Measurements from ENCODE around the gene JAG2. TPM values are rescaled to one million over a fixed set of nuclear protein-coding genes. Genes with fewer than 3 reads are reported as not detected.

The JAG2 gene
- total and polyA plus RNA-seq, 2 experiments from 2014 or later: 12.4 to 30.7 TPM

DNA sequence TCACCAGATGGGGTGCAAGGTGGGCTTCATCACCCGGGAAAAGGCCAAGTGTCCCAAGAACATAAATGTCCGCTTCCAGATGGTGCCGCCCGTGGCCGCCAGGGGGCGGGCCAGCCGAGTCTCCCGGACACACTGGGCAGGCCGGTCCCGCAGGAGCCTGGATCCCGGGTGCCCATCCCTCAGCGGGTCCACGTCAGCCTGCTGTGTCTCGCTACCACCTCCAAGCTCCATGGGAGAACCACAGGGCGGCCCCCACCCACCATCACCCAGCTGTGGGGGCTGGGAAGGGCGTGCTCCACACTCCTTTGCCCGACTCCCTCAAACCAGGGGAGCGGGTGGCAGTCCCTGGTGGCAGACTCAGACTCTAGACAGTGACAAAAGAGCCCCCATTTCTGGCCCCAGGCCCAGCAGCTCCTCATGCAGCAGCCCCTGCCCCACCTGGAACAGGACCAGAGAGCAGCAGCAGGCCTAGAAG, 34.5 kb upstream of the JAG2 start:
- no peak overlapping the region for H3K27ac ChIP-seq
- no peaks in the 10 kb centered on the region for H3K36me3 ChIP-seq
- TF ChIP-seq, protein P1, sequence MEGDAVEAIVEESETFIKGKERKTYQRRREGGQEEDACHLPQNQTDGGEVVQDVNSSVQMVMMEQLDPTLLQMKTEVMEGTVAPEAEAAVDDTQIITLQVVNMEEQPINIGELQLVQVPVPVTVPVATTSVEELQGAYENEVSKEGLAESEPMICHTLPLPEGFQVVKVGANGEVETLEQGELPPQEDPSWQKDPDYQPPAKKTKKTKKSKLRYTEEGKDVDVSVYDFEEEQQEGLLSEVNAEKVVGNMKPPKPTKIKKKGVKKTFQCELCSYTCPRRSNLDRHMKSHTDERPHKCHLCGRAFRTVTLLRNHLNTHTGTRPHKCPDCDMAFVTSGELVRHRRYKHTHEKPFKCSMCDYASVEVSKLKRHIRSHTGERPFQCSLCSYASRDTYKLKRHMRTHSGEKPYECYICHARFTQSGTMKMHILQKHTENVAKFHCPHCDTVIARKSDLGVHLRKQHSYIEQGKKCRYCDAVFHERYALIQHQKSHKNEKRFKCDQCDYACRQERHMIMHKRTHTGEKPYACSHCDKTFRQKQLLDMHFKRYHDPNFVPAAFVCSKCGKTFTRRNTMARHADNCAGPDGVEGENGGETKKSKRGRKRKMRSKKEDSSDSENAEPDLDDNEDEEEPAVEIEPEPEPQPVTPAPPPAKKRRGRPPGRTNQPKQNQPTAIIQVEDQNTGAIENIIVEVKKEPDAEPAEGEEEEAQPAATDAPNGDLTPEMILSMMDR (IDR thresholded peaks at IDR 0.05; ENCODE audit: low read depth, low read length): peak; percentile 83
- peak; percentile 74 to 79 for DNase-seq (ENCODE audit: low read depth in 1 of 2, low spot score in 1 of 2)
- H3K4me3 ChIP-seq: no peak overlapping the region
- H3K27me3 ChIP-seq: peaks cover 9% of the 10 kb centered on the region
- H3K4me1 ChIP-seq (ENCODE audit: low read depth): peaks cover 3% of the 10 kb centered on the region
- H3K9me3 ChIP-seq (ENCODE audit: low read depth): no peaks in the 10 kb centered on the region

DNA sequence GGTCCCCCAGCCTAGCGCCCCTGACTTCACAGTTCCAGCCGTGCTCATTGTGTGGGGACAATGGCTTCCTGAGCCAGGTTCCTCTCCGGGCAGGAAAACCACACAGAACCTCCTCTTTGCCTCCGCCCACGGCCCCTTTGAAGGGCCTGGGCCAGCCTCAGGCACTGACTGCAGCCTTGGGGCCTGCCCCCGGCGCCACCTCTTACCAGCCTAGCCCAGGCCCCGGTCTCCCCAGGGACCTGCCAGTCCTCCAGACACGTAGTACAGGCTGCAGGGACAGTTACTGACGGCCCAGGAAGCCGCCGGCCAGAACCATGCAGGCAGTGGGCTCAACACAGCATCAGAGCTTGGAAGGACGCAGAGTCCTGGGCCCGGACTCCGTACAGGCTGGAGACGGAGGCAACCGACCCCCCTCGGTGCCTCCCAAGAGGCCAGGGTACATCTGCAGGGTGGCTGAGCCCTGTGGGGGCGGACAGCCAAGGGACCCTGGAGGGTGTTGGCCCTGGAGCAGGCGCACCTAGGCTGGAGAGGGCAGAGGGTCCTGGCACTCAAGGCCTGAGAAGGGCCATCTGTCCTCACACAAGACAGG, 33.4 kb upstream of the JAG2 start:
- Histone ChIP-seq H3K36me3 (no peaks in the 10 kb centered on the region), H3K27me3 (peaks cover 20% of the 10 kb centered on the region), H3K4me1 (ENCODE audit: low read depth) (peaks cover 3% of the 10 kb centered on the region), H3K9me3 (ENCODE audit: low read depth) (no peaks in the 10 kb centered on the region), H3K4me3 (no peak overlapping the region), H3K27ac (no peak overlapping the region)
- no peak for DNase-seq (ENCODE audit: low read depth in 1 of 2, low spot score in 1 of 2)
- TF ChIP-seq, protein P1 (IDR thresholded peaks at IDR 0.05; ENCODE audit: low read depth, low read length): no peak

DNA sequence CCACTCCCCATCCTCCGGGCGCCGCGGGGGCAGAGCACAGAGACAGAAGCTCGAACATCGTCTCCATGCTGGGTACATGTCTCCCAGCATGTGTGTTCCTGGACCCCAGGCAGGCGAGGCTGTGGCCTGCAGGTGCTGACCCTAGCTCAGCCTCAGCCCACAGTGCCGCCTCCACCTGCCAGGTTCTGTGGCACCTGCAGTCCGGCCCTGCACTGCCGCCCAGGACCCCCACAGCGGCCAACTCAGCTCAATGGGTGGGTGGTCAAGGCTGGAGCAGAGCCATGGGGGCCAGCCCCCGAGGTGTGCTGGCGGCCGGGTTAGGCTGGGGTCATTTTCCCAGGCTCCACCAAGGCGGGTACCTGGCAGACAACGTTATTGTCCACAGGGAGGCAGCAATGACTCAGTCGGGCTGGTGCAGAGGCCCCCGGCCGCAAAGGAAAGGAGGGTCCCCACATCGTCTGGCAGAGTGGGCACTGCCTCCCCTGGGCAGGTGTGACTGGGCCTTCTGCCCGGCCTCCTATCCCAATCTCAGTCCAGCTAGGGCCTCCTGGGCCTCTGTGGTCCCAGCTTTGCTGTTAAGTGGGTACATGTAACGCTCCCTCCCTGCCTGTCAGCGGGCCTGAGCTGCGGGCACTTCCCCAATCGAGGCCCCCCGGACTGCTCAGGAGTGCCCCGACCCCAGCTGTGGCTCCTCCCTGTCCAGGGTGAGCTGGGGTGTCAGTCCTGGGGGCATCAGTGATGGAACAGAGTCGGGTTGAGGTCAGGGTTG, 32.8 kb upstream of the JAG2 start:
- Histone ChIP-seq H3K9me3 (ENCODE audit: low read depth) (no peaks in the 10 kb centered on the region), H3K36me3 (no peaks in the 10 kb centered on the region), H3K27ac (no peak overlapping the region), H3K4me1 (ENCODE audit: low read depth) (peaks cover 10% of the 10 kb centered on the region), H3K27me3 (peaks cover 27% of the 10 kb centered on the region), H3K4me3 (no peak overlapping the region)
- no peak for DNase-seq (ENCODE audit: low read depth in 1 of 2, low spot score in 1 of 2)
- TF ChIP-seq, protein P1 (IDR thresholded peaks at IDR 0.05; ENCODE audit: low read depth, low read length): no peak

DNA sequence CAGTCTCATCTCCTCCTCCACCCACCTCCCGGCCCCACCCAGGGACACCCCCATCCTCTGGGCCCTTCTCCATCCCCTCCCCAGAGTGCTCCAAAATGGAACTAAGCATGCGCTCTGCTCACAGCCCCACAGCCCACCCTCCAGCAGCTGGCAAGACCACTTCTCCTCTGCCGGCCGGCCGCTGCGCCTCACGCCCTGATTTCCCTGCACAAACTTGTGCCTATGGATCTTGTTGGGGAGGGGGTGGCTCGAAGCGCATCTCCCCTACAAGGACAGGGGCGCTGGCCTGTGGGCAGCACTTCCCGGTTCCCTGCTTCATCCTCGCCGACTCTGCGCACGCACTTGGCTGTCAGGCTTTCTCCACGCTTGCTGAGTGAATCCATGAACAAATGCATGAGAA, 32.1 kb upstream of the JAG2 start:
- no peak for DNase-seq (ENCODE audit: low read depth in 1 of 2, low spot score in 1 of 2)
- Histone ChIP-seq H3K36me3 (no peaks in the 10 kb centered on the region), H3K4me1 (ENCODE audit: low read depth) (peaks cover 16% of the 10 kb centered on the region), H3K9me3 (ENCODE audit: low read depth) (no peaks in the 10 kb centered on the region), H3K27ac (no peak overlapping the region), H3K27me3 (peaks cover 34% of the 10 kb centered on the region), H3K4me3 (no peak overlapping the region)
- TF ChIP-seq, protein P1 (IDR thresholded peaks at IDR 0.05; ENCODE audit: low read depth, low read length): no peak

DNA sequence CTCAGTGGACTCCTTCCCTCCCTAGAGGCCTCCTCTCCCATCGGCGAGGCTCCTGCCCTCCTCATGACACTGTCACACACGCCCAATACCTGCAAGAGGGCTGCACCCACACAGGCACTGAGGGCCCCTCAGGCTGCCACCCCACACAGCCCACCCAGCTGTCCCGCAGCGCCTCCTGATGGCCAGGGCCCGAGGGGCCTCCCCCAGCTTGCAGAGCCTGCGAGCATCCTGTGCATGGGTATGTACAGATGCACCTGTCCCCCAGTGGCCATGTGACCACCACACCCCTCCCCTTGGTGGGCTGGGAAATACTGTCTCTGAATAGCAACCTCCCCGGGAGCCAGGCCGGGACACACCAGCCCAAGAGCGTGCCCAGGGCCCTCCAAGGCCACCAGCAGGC, 31.5 kb upstream of the JAG2 start:
- Histone ChIP-seq H3K9me3 (ENCODE audit: low read depth) (no peaks in the 10 kb centered on the region), H3K36me3 (no peaks in the 10 kb centered on the region), H3K4me1 (ENCODE audit: low read depth) (peaks cover 16% of the 10 kb centered on the region), H3K27ac (no peak overlapping the region), H3K4me3 (no peak overlapping the region), H3K27me3 (peaks cover 40% of the 10 kb centered on the region)
- TF ChIP-seq, protein P1 (IDR thresholded peaks at IDR 0.05; ENCODE audit: low read depth, low read length): no peak
- DNase-seq (ENCODE audit: low read depth in 1 of 2, low spot score in 1 of 2): no peak
